IMR-90 (cell line): Measurements from ENCODE around the gene TRAF6. TPM values are rescaled to one million over a fixed set of nuclear protein-coding genes. Genes with fewer than 3 reads are reported as not detected.

Experiments
- ATAC-seq: fragments of 200-7000 bp; cut with Tn5 transposase; 2 replicates; pipeline ENCODE4 v1.9.1; 2020; ENCODE audit warnings: low read depth, mild to moderate bottlenecking, moderate library complexity
- BruUV-seq: library from RNA; stranded (reverse); fragments of 400-500 nt; replicated peaks from 2 replicates; lab custom pipeline; 2021; lab: Mats Ljungman, UMichigan
- CTCF ChIA-PET: fragments of 300-600 bp; formaldehyde crosslinking; extraction: SDS; loops from one replicate; lab custom pipeline; 2021; ENCODE audit warnings: antibody characterized with exemption; lab: Yijun Ruan, JAX
- POLR2A ChIA-PET: fragments of 300-600 bp; sonication (Branson Sonifier 250); formaldehyde crosslinking; loops from one replicate; lab custom pipeline; 2022; ENCODE audit warnings: antibody characterized with exemption; ENCODE audit not compliant: unreplicated experiment; lab: Charles Lee
- DNase-seq: peaks from one replicate; pipeline ENCODE4 v3.0.0; 2013
- H2AFZ ChIP-seq: replicated peaks from 2 replicates; pipeline ENCODE3; 2013; ENCODE audit warnings: low read length, mild to moderate bottlenecking; ENCODE audit not compliant: poor library complexity
- H2AK5ac ChIP-seq: 2 replicates; pipeline ENCODE4 v1.6.1; 2013; ENCODE audit warnings: low read depth, low read length, inconsistent platforms
- H2AK9ac ChIP-seq: replicated peaks from 2 replicates; pipeline ENCODE3; 2013; ENCODE audit warnings: mild to moderate bottlenecking, low read depth, low read length, moderate library complexity; ENCODE audit not compliant: poor library complexity
- H2BK120ac ChIP-seq: 2 replicates; pipeline ENCODE4 v1.6.1; 2013; ENCODE audit warnings: low read depth, low read length, inconsistent platforms
- H2BK15ac ChIP-seq: 3 replicates; pipeline ENCODE4 v1.6.1; 2013; ENCODE audit warnings: low read depth, low read length, inconsistent platforms
- H2BK20ac ChIP-seq: 2 replicates; pipeline ENCODE4 v1.6.1; 2013; ENCODE audit warnings: low read depth, mild to moderate bottlenecking, inconsistent platforms, low read length, moderate library complexity
- H2BK5ac ChIP-seq: 2 replicates; pipeline ENCODE4 v1.6.1; 2013; ENCODE audit warnings: mild to moderate bottlenecking, low read depth, low read length, inconsistent platforms; ENCODE audit not compliant: poor library complexity, severe bottlenecking
- H3K14ac ChIP-seq: replicated peaks from 2 replicates; pipeline ENCODE4 v1.6.1; 2013; ENCODE audit warnings: low read depth, low read length, inconsistent platforms
- H3K18ac ChIP-seq: 2 replicates; pipeline ENCODE4 v1.6.1; 2013; ENCODE audit warnings: low read depth, low read length, control low read depth
- H3K23ac ChIP-seq: 2 replicates; pipeline ENCODE4 v1.6.1; 2013; ENCODE audit warnings: low read depth, low read length, inconsistent platforms
- H3K27ac ChIP-seq: 2 replicates; pipeline ENCODE4 v1.5.1; 2013; ENCODE audit warnings: mild to moderate bottlenecking, control low read depth, low read length; ENCODE audit not compliant: insufficient read depth
- H3K27me3 ChIP-seq: 2 replicates; pipeline ENCODE4 v1.6.1; 2013; ENCODE audit warnings: low read length; ENCODE audit not compliant: control insufficient read depth, insufficient read depth
- H3K36me3 ChIP-seq: 2 replicates; pipeline ENCODE4 v1.6.1; 2013; ENCODE audit warnings: low read length, mixed read lengths; ENCODE audit not compliant: control insufficient read depth, insufficient read depth
- H3K4ac ChIP-seq: 2 replicates; pipeline ENCODE4 v1.6.1; 2013; ENCODE audit warnings: low read depth, low read length, inconsistent platforms
- H3K4me1 ChIP-seq: 2 replicates; pipeline ENCODE4 v1.6.1; 2013; ENCODE audit warnings: low read length, mixed read lengths; ENCODE audit not compliant: control insufficient read depth, insufficient read depth
- H3K4me2 ChIP-seq: 2 replicates; pipeline ENCODE4 v1.6.1; 2013; ENCODE audit warnings: low read depth, mild to moderate bottlenecking, control low read depth, low read length, moderate library complexity
- H3K4me3 ChIP-seq: 2 replicates; pipeline ENCODE4 v1.5.1; 2013; ENCODE audit warnings: low read depth, mild to moderate bottlenecking, control low read depth, low read length, moderate library complexity; ENCODE audit not compliant: insufficient read depth
- H3K56ac ChIP-seq: 2 replicates; pipeline ENCODE4 v1.6.1; 2013; ENCODE audit warnings: low read length, inconsistent platforms; ENCODE audit not compliant: insufficient read depth; ENCODE audit errors: extremely low read depth
- H3K79me1 ChIP-seq, 2 experiments: 2 replicates each; pipeline ENCODE4 v1.6.1; 2013; ENCODE audit warnings: low read length in 2 of 2, inconsistent platforms in 1 of 2, low read depth in 1 of 2
- H3K9ac ChIP-seq: 2 replicates; pipeline ENCODE4 v1.6.1; 2013; ENCODE audit warnings: low read depth, low read length, control low read depth
- H3K9me1 ChIP-seq: 2 replicates; pipeline ENCODE4 v1.6.1; 2013; ENCODE audit warnings: low read length, inconsistent platforms; ENCODE audit not compliant: insufficient read depth
- H3K9me3 ChIP-seq: 2 replicates; pipeline ENCODE4 v1.6.1; 2013; ENCODE audit warnings: low read length; ENCODE audit not compliant: control insufficient read depth, insufficient read depth
- H4K20me1 ChIP-seq: 2 replicates; pipeline ENCODE4 v1.6.1; 2013; ENCODE audit warnings: low read length, inconsistent platforms; ENCODE audit not compliant: insufficient read depth
- H4K5ac ChIP-seq: 2 replicates; pipeline ENCODE4 v1.6.1; 2013; ENCODE audit warnings: mild to moderate bottlenecking, low read depth, low read length, control low read depth
- H4K8ac ChIP-seq, 2 experiments: 2 replicates each; pipeline ENCODE4 v1.6.1; 2013; ENCODE audit warnings: low read depth in 2 of 2, low read length in 2 of 2, control low read depth in 1 of 2, inconsistent platforms in 1 of 2
- H4K91ac ChIP-seq: 2 replicates; pipeline ENCODE4 v1.6.1; 2013; ENCODE audit warnings: low read depth, low read length, inconsistent platforms; ENCODE audit not compliant: insufficient read depth
- MAZ ChIP-seq: IDR thresholded peaks from 2 replicates; pipeline ENCODE4 v1.6.1; 2012; ENCODE audit warnings: low read depth, mild to moderate bottlenecking, low read length, improper control_type of control experiment, moderate library complexity, borderline replicate concordance
- WGBS, 2 experiments: methylation state at CpG; one replicate each; pipeline versions ENCODE4 v1.1.5 to v1.1.7; 2013; ENCODE audit warnings: missing lambda C conversion rate in 2 of 2; ENCODE audit not compliant: insufficient read length in 1 of 2; ENCODE audit errors: extremely low coverage in 2 of 2; 5-methylcytosine and 5-hydroxymethylcytosine counted together
- dilution Hi-C: fragments of 300-500 bp; cut with HindIII; formaldehyde crosslinking; loops from one replicate; pipeline ENCODE4 v1.14.3; 2018; ENCODE audit warnings: low sequenced_read_pairs; ENCODE audit not compliant: unreplicated experiment
- in situ Hi-C: fragments of 300-500 bp; cut with MboI; formaldehyde crosslinking; loops from 3 replicates; pipeline ENCODE4 v1.14.3; 2019; ENCODE audit warnings: low sequenced_read_pairs, inconsistent platforms, mixed read lengths
- intact Hi-C: fragments of 100-400 bp; cut with micrococcal nuclease; formaldehyde crosslinking; loops from 2 replicates; pipeline ENCODE4 v1.10.0; 2022
- polyA plus RNA-seq, 3 experiments: library from polyadenylated mRNA; depleted of rRNA; stranded (reverse); fragments of >200 nt; gene quantifications; 2 replicates each; pipeline ENCODE4 v1.2.3, GENCODE V29; 2012; ENCODE audit warnings: low replicate concordance in 1 of 3
- total RNA-seq: library from RNA; depleted of rRNA; stranded (reverse); fragments of >200 nt; gene quantifications from 2 replicates; pipeline ENCODE4 v1.2.3, GENCODE V29; 2012

The TRAF6 gene
- total and polyA plus RNA-seq, 2 of the 4 experiments (the other 2 are of a cell fraction) = 6.0 to 17.6 TPM

DNA sequence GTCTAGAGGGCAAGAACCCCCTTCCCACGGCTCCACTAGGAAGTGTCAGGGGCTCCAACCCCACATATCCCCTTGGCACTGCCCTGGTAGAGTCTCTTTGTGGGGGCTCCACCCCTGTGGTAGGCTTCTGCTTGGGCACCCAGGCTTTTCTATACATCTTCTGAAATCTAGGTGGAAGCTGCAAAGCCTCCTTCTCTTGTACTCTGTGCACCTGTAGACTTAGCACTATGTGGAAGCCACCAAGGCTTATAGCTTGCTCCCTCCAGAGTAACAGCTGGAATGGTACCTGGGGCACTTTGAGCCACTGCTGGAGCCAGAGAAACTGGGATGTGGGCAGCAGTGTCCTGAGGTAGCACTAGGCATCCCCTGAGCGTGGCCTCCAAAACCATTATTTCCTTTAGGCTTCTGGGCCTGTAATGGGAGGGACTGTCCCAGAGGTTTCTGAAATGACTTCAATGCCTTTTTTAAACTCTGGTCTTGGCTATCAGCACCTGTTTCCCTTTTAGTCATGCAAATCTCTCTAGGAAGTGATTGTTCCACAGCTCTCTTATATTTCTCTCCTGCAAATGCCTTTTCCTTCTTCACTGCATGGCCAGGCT, 68.4 kb downstream of the TRAF6 start:
- CTCF ChIA-PET = no interaction called here
- BruUV-seq = no TSS peak
- no CpG with 5 or more reads among the region's 2 CpGs for WGBS, 2 experiments

More for the DNA sequence above, 68.4 kb downstream of the TRAF6 start:
- Histone ChIP-seq H2BK15ac (no peak overlapping the region), H3K23ac (no peak overlapping the region), H4K20me1 (no peaks in the 10 kb centered on the region), H4K8ac (no peak overlapping the region), H3K4me1 (peaks cover 2% of the 10 kb centered on the region; the same call in 1 of the 2 replicates), H3K4ac (no peak overlapping the region), H3K14ac (no peak overlapping the region), H3K9ac (no peak overlapping the region), H2AK9ac (no peak overlapping the region), H3K56ac (no peak overlapping the region), H2BK20ac (no peak overlapping the region), H3K9me3 (no peaks in the 10 kb centered on the region), H2BK120ac (no peak overlapping the region), H3K9me1 (0 out of 2 replicates have a peak, but pooled peaks cover 4% of the 10 kb centered on the region), H4K5ac (no peak overlapping the region), H3K79me1 (no peaks in the 10 kb centered on the region), H3K27ac (no peak overlapping the region), H3K36me3 (peaks cover 2% of the 10 kb centered on the region), H3K4me3 (no peak overlapping the region), H3K27me3 (no peaks in the 10 kb centered on the region), H3K4me2 (no peak overlapping the region), H2BK5ac (no peak overlapping the region), H4K91ac (no peak overlapping the region), H3K18ac (no peak overlapping the region), H2AK5ac (no peak overlapping the region), H2AFZ (no peak overlapping the region)
- dilution Hi-C loops (no loop called here), intact Hi-C loops (no loop called here), in situ Hi-C loops (no loop called here)
- DNase-seq (no peak), ATAC-seq (no peak)
- no peak for TF ChIP-seq MAZ
- POLR2A ChIA-PET = no interaction called here
